KG1 (cell line): ENCODE data around the gene TMEM138.
"Not testable (repeated sequence)": the region's sequence is repeated elsewhere in the genome, so short reads cannot be mapped to it uniquely, and the experiment has no call there.

Experiments
- DNase-seq: peaks from one replicate; lab custom pipeline; 2025; lab: John Stamatoyannopoulos, UW

TMEM138 gene

DNA sequence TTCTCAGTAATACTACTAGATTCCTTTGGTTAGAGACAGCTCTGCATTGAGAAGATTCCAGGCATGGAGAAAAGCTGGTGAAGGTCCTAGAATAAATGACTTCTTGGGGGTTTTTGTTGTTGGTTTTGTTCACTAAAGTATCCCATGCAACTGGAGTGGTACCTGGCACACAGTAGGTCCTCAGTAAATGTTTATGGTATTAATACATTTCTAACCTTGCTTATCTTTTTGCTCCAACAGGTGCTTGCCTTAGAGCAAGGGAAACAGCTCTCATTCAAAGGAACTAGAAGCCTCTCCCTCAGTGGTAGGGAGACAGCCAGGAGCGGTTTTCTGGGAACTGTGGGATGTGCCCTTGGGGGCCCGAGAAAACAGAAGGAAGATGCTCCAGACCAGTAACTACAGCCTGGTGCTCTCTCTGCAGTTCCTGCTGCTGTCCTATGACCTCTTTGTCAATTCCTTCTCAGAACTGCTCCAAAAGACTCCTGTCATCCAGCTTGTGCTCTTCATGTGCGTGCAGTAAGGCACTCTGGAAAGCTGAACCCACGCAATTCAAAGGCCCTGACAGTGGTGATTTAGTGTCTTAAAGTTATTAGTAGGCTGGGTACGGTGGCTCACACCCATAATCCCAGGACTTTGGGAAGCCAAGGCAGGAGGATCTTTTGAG lies 2.0 kb downstream of the TMEM138 start:
- DNase-seq, result no peak

DNA sequence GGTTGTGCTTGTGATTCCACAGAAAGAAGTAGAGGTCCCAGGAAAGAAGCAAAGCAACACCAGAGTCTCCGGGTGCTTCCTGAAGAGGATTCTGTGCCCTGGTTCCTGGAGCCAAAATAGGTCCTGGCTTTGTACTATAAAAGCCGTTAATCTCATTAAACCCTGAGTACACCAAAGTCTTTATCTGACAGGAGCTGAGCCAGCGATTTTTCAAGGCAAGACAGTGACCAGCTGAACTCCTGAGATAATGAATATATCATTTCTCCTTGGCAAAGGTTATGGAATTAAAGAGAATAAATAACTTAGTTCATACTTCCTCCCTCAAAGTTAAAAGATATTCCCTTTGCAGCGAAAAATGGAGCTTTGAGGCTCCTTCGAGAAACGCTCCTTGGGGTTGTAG lies 5.2 kb downstream of the TMEM138 start:
- DNase-seq, result no peak

DNA sequence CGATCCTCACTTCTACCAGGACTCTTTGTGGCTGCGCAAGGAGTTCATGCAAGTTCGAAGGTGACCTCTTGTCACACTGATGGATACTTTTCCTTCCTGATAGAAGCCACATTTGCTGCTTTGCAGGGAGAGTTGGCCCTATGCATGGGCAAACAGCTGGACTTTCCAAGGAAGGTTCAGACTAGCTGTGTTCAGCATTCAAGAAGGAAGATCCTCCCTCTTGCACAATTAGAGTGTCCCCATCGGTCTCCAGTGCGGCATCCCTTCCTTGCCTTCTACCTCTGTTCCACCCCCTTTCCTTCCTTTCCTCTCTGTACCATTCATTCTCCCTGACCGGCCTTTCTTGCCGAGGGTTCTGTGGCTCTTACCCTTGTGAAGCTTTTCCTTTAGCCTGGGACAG lies 6.5 kb downstream of the TMEM138 start:
- no peak for DNase-seq

DNA sequence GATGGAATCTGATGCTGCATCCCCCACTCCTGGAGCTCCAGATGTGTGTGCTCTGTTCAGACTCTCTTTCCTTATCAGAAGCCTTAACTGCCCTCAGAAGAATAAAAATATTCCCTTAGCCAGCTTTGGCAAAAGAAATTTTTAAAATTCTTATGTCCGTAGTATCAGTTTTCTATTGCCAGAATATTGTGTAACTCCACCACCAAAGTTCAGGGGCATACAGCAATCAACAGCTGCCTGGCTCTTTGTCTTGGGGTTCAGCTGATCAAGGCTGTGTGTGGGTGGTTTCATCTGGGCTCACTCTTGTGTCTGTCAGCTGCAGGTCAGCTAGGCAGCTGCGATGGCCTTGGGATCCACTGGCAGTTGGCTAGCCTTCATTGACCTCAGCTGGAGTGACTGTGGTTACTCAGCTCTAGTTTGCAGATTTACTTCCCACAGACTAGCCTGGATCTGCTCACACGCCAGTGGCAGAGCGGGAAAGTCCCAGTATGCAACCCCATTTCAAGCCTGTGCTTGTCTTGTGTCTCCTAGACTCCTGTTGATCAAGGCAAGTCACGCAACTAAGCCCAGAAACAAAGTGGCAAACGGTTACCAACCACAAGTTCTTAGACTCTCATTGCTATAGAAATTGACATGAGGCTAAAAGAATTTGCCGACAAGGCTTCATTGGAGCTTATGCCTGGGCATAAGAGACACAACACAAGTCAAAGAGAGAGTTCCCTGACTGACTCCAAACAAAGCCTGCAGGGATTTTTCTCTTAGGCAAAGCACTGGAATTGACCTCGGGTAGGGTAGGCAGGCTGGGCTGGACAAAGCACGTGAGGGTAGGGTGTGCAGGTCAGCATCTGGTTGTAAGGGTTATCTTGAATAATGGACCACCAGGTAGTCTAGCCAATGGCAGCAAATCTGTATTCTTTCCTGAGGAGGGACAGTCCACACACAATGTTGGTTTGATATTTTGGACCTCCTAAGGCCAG lies 7.5 kb downstream of the TMEM138 start:
- no peak for DNase-seq

DNA sequence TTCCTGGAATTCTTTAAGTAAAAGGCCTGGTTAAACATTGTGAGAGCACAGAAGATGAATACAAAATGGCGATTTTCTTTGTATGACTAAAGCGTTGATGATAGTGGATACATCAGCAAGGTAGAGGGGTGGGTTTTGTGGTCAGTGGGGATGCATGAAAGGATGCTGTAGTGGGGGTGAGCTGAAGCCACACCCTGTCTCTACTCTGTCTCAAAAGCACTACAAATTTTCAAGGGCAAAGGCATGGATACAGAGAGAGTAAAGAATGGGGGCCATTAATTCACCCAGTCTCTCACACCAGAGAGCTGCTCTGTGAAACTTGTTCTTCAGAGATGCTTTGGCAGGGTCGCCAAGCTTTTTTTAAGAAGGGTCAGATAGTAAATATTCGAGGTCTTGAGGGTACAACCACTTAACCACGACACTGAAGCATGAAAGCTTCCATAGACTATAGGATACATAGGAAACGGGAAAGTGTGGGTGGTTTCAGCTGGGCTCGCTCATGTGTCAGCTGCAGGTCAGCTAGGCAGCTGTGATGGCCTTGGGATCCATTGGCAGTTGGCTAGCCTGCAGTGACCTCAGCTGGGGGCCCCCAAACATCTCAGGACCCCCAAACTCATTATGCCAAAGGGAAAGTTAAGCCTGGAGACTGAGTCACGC lies 8.3 kb downstream of the TMEM138 start:
- no peak for DNase-seq

DNA sequence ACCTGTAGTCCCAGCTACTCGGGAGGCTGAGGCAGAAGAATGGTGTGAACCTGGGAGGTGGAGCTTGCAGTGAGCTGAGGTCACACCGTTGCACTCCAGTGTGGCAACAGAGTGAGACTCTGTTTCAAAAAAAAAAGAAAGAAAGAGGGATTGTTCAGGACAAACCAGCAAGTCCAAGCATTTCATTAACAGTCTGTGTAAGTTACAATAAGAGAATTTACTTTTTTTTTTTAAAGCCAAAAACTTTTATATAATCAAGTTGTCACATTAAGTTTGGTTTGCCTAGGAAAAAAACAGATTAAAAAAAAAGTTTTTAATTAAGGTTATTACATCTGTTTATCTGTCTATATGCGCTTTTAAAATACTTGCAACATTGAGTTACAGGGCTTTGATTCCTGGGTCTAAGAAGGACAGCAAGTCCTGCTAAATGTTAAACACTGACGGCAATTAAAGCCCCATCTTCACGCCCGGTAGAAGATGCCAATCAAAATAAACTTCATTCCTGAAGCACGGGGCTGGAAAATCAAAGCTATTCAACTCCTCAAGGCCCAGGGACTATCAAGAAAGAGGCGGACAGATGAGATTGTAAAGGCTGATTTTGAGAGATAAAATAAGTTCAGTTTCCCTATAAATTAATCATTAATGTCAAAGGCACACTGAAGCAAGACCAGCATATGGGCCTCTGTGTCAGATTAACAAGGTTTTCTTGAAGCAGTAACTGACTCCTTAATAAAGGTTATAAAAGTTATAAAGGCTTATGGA lies 10.7 kb downstream of the TMEM138 start:
- DNase-seq, result no peak

DNA sequence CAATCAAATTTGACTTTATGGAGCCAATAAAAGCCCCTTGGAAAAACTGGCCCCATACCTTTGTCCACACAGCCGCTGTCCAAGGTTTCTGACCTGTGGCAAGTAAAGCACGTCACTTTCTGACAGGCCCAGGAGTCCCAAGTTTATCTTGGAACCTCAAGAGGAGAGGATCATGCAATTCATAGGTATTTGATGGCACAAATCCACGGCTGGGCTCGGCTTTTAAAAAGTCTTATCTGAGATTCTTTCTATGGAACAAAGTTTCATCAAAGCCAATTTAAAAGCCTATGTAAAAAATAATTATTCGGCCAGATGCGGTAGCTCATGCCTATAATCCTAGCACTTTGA lies 13.6 kb downstream of the TMEM138 start:
- DNase-seq, result no peak

DNA sequence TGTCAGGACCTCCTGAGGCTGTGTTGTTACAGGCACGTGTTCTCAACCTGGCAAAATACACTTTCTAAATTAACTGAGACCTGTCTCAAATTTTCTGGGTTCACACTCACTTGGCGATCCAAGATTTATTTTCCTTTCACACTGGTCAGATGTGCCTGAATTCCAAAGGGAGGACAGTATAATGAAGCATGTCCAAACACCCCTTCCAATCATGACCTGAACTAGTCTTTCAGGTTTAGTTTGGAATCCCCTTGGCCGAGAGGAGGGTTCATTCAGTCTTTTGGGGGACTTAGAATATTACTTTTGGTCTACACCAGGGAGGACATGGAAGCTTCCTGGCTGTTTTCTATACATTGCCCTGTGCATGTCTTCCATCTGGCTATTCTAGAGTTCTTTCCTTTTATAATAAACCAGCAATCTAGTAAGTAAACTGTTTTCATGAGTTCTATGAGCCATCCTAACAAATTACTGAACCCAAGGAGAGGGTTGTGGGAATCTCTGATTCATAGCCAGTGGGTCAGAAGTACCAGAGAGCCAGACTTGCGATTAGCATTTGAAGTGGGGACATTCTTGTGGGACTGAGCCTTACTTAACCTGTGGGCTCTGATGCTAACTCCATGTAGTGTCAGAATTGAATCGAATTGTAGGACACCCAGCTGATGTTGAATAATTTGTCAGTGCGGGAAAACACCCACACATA lies 15.4 kb downstream of the TMEM138 start:
- DNase-seq, result no peak

DNA sequence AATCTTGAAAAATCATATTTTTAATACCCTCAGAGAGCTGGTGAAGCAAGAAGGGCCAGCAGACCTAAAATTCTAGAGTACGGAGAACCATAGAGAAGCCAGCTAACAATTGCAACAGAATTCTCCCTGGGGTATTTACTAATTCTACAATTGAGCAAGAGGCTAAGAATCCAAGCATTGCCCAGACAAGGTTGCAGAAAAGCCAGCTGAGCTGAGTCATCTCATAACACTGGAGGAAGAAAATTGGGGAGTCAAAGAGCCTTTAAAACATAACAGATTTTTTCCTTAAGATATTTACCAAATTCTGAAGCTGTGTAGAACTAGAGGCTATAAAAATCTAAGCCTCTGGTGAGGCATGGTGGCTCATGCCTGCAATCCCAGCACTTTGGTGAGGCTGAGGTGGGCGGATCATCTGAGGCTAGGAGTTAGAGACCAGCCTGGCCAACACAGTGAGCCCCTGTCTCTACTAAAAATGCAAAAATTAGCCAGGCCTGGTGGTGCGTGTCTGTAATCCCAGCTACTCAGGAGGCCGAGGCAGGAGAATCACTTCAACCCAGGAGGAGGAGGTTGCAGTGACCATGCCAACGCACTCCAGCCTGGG lies 16.6 kb downstream of the TMEM138 start:
- DNase-seq, result no peak

DNA sequence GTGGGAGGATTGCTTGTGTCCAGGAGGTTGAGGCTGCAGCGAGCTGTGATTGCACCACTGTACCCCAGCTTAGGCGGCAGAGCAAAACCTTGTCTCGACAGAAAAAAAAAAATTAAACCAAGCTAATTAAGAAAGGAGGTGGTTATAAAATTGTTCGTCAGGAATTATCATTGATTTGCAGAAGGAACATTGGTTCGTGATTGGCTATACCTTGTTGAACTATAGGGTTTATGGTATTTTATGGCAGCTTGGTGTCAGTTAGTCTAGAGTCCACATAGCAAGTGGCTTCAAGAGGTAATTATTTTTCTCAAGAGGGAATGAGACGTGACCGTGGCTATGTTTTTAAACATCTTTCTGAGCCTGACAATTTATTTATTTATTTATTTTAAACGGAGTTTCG lies 18.7 kb downstream of the TMEM138 start:
- DNase-seq, result no peak

DNA sequence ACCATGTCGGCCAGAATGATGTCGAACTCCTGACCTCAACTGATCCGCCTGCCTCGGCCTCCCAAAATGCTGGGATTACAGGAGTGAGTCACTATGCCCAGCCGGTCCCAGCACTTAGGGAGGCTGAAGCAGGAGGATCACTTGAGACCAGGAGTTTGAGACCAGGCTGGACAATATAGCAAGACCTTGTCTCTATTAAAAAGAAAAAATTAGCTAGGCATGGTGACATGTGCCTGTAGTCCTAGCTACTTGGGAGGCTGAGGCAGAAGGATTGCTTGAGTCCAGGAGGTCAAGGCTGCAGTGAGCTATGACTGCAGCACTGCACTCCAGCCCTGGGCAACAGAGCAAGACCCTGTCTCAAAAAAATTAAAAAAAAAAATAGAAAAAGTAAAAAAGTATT lies 21.7 kb downstream of the TMEM138 start:
- DNase-seq, result not testable (repeated sequence)

DNA sequence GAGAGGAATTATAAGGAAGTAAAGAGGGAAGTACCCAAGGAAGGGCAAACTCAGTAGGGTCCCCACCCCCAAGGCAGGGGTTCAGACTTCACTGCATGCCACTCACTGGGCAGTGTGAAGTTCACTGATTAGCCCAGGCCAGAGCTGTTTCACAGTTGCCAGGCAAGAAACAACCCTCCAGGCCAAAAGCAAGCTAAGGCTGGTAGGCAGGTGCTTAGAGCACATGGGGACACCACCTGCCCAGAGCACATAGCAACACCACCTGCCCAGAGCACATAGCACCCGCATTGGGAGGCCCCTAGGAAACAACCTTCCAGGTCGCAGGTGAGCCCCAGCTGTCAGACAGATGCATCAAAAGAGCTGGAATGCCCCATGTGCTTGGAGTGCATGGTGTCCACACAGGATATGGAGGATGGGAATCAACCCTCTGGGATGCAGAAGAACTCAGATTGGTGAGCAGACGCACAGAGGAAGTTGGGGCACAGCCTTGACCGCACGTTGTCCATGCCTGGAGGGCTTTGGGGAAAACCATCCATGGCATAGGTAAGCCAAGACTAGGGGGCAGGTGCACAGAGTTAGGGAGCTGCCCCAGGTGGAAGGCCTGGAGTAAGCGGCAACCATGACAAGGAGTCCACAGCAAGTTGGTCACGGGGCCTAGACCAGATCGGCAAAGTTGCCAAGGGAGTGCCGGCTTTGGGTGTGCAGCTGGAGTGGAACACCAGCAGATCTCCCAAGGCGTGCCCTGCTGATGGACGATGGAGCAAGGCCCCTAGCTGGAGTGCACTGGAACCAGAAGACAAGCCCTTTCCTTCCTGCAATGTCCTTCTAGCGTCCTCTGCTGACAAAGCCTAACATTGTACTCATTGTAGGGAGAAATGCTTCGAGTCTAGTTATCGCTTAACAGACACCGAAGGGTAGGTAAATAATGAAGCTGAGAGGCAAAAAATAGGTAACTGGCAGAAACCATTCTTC lies 22.4 kb downstream of the TMEM138 start:
- no peak for DNase-seq

DNA sequence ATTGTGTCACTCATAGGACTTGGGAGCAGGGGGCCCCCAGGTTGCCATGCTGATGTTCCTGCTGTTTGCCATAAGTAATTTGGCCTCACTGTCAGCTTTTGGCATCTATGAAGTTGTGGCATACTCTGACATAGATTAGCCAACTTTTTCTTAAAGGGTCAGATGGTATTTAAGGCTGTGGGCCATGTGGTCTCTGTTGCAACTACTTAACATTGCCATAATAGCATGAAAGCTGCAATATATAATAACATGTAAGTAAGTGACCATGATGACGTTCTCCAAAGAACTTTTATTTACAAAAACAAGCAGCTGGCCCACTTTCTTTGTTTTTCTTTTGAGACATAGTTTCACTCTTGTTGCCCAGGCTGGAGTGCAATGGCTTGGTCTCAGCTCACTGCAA lies 28.0 kb downstream of the TMEM138 start:
- no peak for DNase-seq

DNA sequence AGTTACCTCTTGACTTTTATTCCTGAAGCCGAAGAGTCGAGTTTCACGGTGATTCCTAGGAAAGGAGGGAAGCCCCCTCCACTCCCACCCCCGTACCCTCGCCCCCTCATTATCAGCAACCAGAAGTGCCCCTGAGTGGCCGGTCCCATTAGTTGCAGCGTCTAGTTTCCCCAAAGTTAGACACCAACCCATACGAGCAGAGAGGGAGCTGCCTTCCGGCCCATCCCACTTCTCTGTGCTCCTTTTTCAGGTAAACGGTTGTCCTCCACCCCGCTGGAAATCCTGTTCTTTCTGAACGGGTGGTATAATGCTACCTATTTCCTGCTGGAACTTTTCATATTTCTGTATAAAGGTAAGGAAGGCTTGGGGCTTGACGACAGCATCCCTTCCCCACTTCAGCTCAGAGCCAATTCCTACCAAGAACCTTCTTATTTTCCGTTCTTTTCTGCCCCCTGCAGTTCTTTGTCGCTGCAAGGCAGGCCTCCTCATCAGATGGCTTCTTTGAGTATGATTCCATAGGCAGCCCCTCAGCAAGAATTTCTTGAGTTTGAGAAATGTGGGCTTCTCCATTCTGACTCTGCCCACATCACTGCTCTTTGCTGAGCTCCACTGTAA lies 30.9 kb downstream of the TMEM138 start:
- DNase-seq, result no peak

DNA sequence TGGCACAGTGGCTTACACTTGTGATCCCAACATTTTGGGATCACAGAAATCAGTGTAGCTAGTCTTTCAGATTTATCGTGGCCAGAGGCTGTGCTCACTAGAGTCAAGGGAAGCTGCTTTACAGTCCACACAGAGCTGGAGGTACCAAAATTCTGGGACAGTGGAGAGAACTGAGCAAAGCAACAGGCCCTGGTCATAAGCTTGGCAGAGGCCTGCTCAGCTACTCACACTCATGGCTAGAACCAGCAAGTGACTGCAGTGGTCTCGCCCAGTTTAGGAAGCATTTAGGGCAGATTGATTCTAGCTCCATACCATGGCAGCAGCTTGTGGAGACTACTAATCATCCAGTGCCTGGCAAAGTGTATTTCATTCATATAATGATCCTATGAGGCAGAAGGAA lies 39.0 kb downstream of the TMEM138 start:
- DNase-seq, result no peak

DNA sequence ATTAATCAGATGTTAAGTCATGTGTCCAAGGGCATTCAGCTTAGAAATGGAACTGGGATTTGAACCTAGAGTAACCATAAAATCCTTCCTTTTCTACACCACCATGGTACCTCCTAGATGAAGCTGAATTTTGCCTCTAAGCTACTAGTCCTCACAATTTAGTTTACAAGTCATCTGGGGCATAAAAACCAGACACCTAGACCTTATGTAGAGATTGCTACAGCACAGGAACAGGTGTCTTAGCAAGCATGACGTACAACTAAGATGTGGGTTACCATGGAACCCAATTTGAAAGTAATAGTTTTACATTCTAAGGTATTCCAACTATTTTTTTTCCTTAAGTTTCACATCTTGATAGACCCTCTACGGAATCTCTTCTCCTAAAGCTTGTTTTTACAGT lies 39.4 kb downstream of the TMEM138 start:
- no peak for DNase-seq

DNA sequence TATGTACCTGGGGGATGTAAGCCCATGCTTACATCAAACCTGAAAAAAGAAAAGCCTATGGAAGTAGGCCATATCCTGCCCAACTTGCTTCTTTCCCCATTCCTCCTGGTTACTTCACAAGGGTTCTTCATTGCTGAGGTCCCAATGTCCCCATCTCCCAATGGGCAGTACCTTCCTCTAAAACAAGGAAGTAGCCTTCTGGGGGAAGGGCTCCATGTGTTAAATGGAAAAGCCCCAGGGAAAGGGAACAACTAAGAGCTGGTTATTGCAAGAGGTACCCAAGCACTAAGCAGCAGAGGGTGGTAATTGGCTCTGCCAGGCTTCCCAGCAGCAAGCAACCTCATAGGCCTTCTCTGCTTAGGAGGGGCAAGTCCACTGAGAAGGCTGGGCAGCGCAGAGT lies 41.5 kb downstream of the TMEM138 start:
- DNase-seq, result no peak

DNA sequence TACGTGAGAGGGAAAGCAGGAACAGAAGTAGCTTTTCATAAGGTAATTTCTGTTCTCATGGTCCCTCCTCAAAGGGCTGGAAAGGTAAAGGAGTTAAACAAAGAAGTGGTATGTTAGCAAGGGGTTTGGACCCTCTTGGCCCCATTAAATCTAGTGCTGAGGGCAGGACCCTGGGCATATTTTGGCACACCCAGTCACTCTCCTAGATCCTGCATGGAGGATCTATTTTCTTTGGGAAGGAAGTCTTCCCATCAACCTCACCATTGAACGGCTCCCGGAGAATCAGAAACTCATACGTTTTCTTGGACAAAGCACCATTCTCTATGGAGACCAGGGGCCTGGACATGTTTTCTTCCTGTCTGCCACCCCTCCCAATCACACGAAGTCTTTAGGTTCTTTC lies 41.9 kb downstream of the TMEM138 start:
- DNase-seq, result no peak

DNA sequence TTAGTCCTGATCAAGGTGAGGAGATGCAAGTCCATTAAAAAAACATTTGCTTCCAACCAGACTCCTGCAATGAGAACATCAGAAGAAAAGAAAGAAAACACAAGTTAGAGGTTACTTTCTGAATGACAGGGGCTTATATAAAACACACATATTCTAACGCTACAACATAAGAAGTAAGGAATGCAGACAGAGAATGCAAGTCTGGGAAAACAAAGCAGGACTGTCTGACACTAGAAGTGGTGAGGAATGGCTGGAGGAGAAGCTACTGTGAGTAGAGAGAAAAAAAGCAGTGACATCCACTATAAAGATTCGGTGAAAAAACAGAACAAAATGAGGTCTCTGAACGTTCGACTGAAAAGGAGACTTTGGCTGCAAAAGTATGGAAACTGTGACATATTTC lies 42.5 kb downstream of the TMEM138 start:
- no peak for DNase-seq

DNA sequence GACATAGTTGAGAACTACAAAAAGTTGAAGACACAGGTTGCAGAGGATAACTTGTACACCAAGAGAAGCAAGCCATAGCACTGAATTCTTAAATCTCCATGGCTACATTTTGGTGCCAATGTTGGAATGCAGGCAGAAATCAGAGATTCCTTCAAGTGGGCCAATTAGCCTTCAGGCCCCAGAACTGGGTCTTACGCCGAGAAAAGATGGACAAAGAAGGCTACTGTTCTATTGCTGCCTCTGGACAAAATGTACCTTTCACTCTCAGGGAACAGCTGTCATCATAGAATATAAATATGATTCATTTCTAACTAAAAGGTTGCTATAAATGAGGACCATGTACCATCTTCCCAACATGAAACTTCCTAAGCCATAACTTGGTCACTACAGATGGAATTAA lies 43.9 kb downstream of the TMEM138 start:
- DNase-seq, result no peak
